Left lobe of liver (tissue), 2 donors: ENCODE measurements around the gene CLEC19A. TPM values are rescaled to one million over a fixed set of nuclear protein-coding genes. Genes with fewer than 3 reads are reported as not detected.

Experiments
- ATAC-seq: fragments of 200-7000 bp; cut with Tn5 transposase; one replicate; pipeline ENCODE4 v1.9.1; 2020; ENCODE audit warnings: mild to moderate bottlenecking, moderate library complexity
- DNase-seq: peaks from one replicate; pipeline ENCODE4 v3.0.0-alpha.2; 2020; ENCODE audit warnings: low spot score
- total RNA-seq: library from RNA; stranded (reverse); gene quantifications from one replicate; pipeline ENCODE4 v1.2.1, GENCODE V29; 2021
- donor health status: DM: no; HTN: no; CAD: no; lungs with moderate emphysema.
- donor health status: DM: no; HTN: yes; CAD: no.

CLEC19A gene
- total RNA-seq, 1 donor from 2014 or later = not detected

DNA sequence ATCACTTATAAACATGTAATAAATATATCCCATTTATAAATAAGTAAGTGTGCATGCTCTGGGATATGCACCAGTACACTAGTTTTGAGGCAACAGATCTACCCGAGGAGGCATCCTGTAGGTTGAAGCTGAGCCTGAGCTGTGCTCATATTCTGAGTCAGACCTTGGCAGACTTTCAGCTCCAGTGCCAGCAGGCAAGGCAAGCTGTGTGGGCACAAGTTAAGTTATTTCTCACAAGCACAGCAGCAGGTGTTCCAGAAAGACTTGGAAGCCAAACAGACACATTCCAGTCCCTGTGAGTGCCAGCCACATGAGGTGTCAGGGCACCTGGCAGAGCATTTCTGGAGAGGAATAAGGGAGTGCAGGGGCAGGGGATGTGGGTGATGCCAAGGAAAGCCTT lies 1.3 kb upstream of the CLEC19A start:
- DNase-seq (peak; percentile 76), ATAC-seq (peak; percentile 89)

DNA sequence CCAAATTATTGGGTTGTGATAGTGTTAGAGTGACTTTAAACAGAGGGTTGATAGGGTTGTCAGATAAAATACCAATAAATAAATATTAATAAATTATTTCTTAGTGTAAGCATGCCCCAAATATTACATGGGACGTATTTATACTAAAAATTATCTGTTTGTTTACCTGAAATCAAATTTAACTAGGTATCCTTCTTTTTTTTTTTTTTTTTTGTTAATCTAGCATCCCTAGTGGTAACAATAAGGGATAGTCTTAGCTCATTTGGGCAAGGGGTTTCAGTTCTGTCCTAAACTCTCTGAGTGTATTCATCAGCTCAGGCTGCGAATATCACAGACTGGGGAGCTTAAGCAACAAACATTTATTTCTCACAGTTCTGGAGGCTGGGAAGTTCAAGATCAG lies 1.3 kb downstream of the CLEC19A start:
- no peak for DNase-seq
- no peak for ATAC-seq

DNA sequence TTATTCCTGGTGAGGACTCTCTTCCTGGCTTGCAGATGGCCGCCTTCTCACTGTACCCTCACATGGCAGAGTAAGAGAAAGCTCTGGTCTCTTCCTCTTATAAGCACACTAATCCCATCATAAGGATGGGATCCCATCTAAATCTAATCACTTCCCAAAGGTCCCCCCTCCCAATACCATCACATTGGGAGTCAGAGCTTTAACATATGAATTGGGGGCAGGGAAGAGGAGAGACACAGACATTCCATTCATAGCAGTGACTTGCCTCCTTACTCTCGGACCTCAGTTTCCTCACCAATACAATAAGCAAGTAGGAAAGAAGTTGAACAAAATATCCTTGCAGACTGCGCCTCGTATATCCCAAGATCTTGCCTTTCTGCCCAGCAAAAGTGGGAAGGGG lies 1.7 kb downstream of the CLEC19A start:
- ATAC-seq (no peak), DNase-seq (no peak)

DNA sequence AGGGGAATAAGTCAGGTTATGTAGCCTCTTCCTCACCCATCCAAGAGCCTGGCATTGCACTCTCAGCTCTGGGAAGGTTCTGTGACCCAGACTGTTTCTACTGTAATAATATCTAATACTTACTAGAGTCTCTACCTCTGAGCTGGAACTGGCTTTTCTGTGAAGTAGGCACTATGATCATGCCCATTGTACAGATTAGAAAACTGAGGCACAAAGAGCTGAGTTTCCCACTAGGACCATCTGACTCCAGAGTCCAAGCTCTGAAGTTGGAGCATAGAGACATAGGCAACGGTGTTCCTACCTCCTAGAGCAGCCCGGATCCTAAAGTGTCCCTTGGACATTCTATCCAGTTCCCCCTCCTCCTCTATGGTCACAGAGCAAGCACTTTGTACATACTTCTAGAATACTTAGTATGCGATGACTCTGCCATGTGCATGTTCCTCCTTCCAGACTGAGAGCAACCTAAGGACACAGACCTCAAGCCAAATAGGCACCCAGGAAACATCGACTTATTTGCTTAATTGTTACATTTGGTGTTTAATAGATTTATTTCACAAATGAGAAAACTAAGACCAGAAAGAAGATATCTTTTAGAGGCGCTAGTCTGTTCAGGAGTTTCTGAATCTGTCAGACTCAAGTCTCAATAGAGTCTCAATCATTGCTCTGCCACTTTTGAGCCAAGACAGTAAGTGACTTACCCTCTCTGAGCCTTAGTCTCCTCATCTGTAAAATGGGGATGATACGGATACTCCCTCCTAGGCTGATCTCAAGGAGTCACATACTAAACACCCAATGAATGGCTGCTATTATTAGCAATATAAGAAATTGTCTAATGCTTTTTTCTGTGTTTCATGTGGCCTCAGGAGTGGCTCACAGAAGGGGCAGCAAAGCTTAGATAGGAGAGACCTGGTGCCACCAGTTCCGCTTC lies 3.6 kb downstream of the CLEC19A start:
- no peak for ATAC-seq
- no peak for DNase-seq

DNA sequence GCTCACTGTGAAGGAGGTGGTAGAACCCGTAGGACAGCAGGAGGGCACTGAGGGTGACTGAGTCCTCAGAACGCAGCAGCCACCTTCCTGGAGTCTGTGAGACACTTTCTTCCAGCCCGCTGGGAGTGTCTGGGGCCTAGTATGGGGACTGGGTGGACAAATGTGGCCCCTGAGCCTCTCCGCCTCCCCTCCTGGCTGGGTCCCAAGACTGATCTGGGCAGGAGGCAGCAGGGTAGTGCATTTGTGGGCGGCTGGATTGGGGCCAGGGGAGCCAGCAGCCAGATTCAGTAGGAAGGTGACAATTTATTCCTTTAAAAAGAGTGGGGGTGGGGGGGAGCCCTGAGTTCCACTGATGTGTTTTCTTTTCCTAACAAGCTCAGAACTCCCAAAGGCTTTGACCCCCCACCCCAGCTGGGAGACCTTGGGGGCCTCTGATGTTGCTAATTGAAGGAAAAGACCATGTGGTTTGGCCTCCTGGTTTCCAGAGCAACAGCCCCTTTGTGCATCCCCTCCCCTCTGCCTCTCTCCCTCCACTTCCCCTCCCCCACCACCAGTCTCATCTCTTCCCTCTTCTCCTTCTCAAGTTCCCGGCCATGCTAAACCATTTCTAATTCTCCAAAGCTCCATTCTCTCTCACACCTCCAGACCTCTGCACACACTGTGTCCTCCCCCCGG lies 4.4 kb downstream of the CLEC19A start:
- ATAC-seq (no peak), DNase-seq (no peak)

DNA sequence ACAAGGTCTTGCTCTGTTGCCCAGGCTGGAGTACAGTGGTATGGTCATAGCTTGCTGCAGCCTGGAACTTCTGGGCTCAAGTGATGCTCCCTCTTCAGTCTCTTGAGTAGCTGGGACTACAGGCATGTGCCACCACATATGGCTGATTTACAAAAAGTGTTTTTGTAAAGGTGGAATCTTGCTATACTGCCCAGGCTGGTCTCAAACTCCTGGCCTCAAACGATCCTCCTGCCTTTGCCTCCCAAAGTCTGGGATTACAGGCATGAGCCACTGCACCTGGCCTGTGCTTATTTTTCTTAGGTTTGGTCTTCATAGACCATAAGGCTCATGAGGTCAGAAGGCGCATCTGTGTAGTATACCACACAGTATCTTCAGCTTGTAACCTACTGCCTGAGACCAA lies 5.3 kb downstream of the CLEC19A start:
- no peak for DNase-seq
- no peak for ATAC-seq

DNA sequence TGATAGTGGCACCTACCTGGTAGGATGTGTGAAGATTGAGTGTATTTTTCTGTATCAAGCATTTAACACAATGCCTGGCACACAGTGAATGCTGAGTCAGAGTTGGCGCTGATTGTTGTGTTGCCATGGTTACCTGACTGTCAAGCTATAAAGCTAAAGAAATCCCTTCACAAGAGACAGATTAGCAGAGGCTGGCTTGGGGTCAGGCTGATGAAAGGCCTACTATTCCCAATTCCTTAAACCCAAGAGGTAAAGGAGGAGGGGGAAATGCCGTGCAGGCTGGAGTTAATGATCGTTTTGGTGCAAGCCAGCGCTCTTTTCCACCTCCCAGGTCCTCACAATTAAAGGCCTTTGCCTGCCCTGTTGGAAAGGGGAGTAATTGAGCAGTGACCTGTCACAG lies 5.9 kb downstream of the CLEC19A start:
- no peak for ATAC-seq
- no peak for DNase-seq

DNA sequence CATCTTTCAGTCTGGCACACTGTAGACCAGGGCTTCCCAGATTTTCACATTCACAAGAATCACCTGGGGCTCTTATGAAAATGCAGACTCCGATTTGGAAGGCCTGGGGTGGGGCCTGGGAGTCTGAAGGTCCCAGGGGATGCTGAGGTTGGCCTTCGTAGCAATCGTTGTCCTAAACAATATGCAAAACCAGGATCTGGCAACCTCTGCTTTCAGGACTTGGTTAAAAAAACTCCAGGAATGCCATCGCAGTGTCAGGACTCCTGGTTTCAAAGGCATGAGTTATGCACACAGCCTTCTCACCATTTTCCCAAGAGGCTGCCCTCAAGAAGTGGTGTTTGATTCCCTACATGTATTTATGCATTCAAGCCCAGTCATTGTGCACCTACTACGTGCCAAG lies 6.7 kb downstream of the CLEC19A start:
- no peak for DNase-seq
- no peak for ATAC-seq

DNA sequence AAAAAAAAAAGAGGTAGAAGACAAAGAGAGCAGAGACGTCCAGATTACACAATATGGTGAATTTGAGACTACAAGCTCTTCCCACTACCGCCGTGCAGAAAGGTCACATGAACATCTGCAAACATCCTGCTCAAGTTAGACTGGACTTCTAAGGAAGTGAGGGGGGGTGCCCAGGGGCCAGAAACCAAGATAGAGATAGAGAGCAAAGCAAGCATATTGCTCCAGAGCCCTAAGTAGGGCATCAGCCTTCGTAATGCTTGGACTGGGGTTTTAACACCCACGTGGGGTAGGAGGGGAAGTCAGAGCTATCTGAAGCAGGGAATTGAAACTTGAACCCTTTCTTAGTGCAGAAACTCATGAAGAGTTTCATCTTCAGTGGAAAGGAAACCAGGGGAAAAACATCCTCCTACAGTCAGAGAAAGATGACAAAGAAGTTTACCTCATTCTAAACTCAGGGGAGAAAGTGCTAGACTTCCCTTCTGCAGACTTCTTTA lies 8.7 kb downstream of the CLEC19A start:
- ATAC-seq (peak; percentile 62), DNase-seq (no peak)

DNA sequence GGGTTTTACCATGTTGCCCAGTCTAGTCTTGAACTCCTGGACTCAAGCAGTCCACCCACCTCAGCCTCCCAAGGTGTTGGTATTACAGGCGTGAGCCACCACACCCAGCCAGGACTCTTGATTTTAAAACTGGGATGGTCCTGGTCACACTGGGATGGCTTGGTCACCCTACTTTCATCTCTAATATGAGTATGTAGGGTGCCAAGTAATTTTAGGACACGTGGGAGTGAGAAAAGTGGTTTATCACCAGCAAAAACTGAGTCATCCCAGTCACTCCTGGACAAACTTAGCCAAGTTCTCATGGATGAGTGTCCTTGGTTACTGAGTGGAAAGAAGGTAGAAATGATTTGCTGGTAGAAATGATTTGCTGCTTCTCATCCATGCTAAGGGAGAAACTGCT lies 9.9 kb downstream of the CLEC19A start:
- DNase-seq = no peak
- no peak for ATAC-seq

DNA sequence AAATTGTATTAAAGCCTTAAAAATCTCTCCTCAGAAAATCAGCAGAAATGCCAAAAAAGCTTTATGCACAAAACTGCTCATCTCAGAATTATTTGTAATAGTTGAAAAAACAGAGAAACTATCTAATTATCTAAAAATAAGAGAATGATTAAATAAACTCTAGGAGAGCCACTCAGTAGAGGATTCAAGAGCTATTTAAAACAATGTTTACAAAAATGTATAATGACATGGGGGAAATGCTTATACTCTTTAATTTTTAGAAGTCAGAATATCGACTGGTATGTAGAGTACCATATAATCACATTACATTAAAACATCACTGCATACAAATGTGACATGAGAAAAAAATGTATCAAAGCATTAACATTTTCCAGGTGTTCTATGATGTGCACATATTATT lies 11.9 kb downstream of the CLEC19A start:
- DNase-seq (no peak), ATAC-seq (no peak)

DNA sequence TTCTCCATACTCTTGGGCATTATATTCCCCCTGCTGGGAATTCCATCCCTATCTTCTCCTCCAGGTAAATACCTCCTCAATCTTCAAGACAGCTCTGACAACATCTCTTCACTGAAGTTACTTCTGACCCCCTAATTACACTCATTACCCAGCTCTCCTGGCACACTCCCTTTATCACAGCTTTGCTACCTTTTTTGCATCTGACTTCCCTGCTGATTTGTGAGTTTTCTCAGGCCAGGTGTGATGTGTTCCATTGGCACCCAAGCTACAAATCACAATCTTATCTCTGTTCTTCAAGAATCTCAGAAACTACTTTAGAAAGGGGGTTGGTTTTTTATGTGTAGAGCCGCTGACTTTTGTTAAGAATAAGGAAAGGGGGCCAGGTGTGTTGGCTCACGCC lies 14.0 kb downstream of the CLEC19A start:
- no peak for ATAC-seq
- DNase-seq = no peak

DNA sequence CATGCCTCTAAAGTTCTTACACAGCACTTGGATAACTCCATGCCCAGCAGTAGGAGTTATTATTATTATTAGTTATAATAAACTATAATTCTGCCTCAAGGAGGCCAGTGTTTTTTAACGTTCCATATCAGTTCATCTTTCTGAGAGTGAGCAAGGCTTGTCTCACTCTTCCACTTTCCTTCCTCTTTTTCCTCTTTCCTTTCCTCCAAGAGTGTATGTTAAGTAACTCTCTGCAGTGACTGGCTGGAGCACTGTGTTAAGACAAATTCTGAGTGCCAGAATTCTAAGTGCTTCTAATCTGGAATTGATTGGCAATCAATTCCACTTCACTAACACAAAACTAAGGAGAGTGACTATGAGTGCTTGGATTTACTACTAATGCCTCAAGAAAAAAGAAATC lies 16.4 kb downstream of the CLEC19A start:
- ATAC-seq = no peak

DNA sequence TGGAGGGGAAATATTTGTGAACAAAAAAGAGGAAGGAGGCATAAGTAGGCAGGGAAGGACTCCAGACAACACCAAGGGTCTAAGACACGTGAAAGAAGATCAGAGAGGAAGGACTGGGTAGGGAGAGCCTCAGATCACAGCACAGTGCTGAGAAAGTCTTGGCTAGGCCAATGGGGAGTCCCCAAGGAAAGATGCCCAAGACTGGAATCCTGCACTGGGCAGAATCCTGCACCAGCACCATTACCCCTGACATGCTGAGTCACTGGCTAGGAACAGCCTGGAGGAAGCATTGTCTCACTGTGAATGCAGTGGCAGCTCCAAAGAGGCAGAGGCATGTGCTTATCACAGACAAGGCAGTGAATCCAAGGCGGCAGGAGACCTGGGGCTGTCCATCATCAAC lies 19.2 kb downstream of the CLEC19A start:
- ATAC-seq = no peak

More for the DNA sequence above, 16.4 kb downstream of the CLEC19A start:
- no peak for DNase-seq

DNA sequence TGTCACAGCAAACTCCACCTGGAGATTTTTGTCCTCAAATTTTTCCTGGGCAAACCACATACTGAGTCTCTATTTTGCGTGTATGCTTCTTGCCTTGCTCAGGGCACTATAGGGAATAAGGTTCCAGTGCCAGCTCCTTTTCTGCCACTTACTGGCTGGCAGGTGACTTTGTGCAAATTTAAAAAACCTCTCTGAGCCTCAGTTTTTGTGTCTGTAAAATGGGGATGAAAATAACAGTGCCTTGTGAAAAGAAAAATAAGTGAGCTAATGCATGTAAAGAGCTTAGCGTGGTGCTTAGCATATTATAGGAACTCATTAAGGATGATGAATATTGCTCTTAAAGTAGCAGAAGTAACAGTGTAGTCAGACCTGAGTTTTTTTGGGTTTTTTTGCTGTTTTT lies 19.9 kb downstream of the CLEC19A start:
- DNase-seq = no peak
- no peak for ATAC-seq

More for the DNA sequence above, 19.2 kb downstream of the CLEC19A start:
- DNase-seq = no peak

DNA sequence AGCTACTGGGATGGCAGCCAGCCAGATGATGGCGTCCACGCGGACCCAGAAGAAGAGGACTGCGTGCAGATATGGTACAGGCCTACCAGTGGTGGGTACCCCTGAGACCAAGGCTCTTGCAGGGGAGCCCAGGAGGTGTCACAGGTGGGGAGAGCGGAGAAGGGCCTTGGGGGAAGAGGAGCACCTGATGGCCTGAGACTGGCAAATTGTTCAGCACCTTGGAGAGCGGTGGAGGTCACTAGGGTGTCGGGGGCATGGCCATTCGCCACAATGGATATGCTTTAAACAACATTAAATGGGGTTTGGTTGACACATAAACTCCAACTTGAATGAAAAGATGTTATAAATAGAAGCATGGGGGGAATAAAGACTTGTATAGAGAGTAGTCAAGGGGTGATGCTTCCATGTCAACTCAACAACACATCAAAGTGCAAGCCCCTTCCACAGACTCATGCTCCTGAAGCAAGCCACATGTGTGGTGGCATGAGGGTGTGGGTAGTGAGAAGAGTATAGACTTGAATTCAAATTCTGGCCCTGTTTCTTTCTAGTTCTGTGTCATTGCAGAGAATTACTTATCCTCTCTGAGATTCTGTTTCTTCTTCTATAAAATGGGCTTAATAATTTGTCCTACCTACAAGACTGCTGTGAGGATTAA lies 22.2 kb downstream of the CLEC19A start:
- no peak for ATAC-seq
- DNase-seq = no peak

DNA sequence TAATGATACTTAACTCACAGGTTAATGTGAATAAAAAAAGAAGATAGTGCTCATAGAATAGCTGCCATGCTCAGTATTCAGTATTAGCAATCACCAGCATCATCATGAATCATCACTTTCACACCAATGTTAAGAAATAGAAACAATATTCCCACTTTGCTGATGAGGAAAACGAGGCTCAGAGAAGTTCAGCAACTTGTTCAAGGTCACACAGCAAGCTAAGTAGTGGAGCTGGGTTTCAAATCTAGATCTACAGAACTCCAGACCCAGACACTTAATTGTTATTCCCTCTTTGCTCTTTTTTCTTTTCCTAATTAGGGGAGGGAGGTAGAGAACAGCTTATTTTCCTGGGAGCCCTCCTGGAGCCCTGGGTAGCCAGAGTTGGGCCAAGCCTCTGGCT lies 22.9 kb downstream of the CLEC19A start:
- ATAC-seq = no peak

DNA sequence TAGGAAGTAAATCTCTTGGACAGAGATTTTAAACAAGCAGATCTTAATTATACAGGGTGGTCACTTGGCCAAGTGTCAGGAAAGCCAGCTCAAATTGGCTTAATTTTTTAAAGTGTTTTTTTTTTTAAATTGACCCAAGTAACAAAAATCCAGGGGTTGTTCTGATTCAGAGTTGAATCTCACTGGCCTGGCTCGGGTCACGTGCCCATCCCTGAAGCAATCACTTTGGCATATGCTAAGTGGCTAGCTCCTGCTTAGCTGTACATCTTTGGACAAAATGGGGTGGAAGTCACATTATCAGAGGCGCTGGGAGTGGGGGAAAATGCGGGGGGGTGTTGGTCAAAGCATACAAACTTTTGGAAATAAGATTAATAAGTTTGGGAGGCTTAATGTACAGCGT lies 23.6 kb downstream of the CLEC19A start:
- ATAC-seq (no peak), DNase-seq (no peak)

More for the DNA sequence above, 22.9 kb downstream of the CLEC19A start:
- DNase-seq = no peak

DNA sequence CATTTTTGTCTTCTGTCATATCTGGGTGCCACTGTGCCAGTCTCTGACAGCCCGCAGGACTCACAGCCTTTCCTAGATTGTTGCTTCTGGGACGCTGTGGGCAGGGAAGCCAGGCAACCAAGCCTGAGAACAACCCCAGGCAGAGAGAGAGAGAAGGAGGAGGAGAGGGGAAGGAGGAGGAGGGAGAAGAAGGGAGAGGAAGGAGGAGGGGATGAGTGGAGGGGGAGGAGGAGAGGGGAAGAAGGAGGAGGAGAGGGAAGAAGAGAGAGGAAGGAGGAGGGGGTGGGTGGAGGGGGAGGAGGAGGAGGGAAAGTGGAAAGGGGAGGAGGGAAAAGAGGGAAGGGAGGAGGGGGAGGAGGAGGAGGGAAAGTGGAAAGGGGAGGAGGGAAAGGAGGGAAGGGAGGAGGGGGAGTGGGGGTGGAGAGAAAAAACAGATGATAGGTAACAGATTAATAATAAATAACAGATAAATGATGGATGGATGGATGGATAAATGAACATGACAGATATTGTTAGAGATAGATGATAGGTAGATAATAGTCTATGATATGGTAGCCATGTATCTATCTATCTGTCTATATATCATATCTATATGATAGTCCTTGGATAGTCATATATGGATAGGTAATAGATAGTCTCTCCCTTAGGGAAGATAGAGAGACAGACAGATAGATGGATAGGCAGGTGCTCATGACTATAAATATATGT lies 29.3 kb downstream of the CLEC19A start:
- ATAC-seq (no peak), DNase-seq (no peak)

DNA sequence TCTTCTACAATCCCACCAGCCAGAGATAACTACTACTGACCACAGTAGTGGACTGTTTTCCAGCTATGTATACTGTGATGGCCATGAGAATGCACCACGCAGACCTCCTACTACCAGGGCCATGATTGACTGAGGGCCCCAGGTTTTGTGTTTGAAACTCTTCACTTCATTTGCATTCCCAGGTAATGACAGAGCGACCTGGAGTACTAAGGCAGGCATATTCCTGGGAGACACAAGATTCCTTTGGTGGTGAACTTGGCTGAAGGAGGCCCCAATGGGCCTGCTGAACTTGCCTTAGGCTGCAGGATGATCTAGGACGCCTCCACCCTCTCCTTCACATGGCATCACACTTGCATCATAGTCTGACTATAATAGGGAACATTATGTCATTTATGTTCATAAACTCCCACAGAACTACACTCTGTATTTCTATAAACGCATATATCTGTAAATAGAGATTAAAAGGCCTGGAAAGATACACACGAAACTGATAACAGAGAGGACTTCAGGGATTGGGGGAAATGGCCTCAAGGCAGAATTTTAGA lies 30.4 kb downstream of the CLEC19A start:
- ATAC-seq = no peak

DNA sequence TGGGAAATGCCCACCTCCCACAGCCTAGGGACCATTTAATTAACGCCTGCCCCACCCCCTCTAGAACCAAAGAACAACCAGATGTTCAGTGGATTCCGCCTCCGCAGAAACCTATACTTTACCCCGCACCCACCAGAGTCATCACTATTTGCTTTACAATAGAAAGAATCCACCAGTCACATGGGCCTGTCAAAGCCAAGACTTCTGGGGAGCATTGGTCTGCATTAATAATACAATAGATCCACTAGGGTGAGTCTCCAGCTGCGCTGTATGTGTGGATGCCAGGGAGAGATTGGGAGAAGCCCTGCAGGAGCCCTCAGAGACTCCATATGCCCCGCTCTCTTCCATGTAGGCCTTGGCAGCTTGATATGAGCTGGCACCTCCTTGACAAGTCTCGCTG lies 31.3 kb downstream of the CLEC19A start:
- DNase-seq = no peak
- no peak for ATAC-seq

More for the DNA sequence above, 30.4 kb downstream of the CLEC19A start:
- DNase-seq = no peak
